RWPE2 (cell line): ENCODE results near the gene GBE1.
A peak's percentile ranks its signal among the peaks of the same experiment; 100 is the strongest.

Experiments
- ATAC-seq: fragments of 200-7000 bp; cut with Tn5 transposase; 3 replicates; pipeline ENCODE4 v1.9.1; 2021; ENCODE audit warnings: low read depth
- DNase-seq: peaks from one replicate; pipeline ENCODE4 v3.0.0-alpha.2; 2020; ENCODE audit warnings: low spot score
- H3K27ac ChIP-seq: fragments of 450-650 bp; 2 replicates; pipeline ENCODE4 v1.5.1; 2017; ENCODE audit warnings: mild to moderate bottlenecking; ENCODE audit not compliant: poor library complexity, severe bottlenecking
- H3K27me3 ChIP-seq: fragments of 250-450 bp; sonication (Bioruptor Pico); 2 replicates; pipeline ENCODE4 v1.5.1; 2021; ENCODE audit warnings: mild to moderate bottlenecking, moderate library complexity; ENCODE audit not compliant: insufficient read depth, poor library complexity, severe bottlenecking
- H3K36me3 ChIP-seq: fragments of 250-450 bp; sonication (Bioruptor Pico); 2 replicates; pipeline ENCODE4 v1.5.1; 2020; ENCODE audit warnings: low read depth, mild to moderate bottlenecking, moderate library complexity
- H3K4me1 ChIP-seq: fragments of 250-450 bp; sonication (Bioruptor Pico); 2 replicates; pipeline ENCODE4 v1.5.1; 2021; ENCODE audit warnings: mild to moderate bottlenecking, moderate library complexity; ENCODE audit not compliant: insufficient read depth, poor library complexity, severe bottlenecking
- H3K4me3 ChIP-seq: fragments of 250-450 bp; sonication (Bioruptor Pico); 2 replicates; pipeline ENCODE4 v1.5.1; 2021; ENCODE audit warnings: mild to moderate bottlenecking, moderate library complexity; ENCODE audit not compliant: severe bottlenecking
- H3K9me3 ChIP-seq: fragments of 250-450 bp; sonication (Bioruptor Pico); 2 replicates; pipeline ENCODE4 v1.5.1; 2021; ENCODE audit warnings: mild to moderate bottlenecking, moderate library complexity; ENCODE audit not compliant: severe bottlenecking
- TF ChIP-seq, protein P1 (sequence below): fragments of 450-650 bp; IDR thresholded peaks from one replicate; pipeline ENCODE4 v1.5.1; 2017; ENCODE audit warnings: mild to moderate bottlenecking, moderate library complexity; ENCODE audit not compliant: poor library complexity, severe bottlenecking

Gene GBE1

DNA sequence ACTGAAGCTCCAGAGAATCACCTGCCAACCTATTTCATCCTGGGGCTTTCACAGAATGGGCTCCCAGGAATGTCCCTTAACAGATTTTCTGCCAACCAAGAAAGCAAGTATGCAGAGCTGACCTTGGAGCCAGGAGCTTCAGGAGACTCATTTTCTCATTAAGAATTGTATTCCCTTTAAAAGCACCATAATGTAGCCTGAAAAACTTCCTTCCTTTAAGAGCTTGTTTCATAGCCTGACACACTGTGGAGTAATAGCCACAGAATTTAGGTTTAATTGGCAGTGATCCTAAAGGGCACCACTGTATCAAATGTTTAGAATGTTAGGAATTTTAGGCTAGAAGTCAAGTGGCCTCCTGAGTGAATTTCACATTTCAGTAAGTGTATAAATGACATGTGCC lies 309.8 kb downstream of the GBE1 start:
- peak; percentile 33; the same call in 1 of the 3 replicates for ATAC-seq
- DNase-seq, result no peak

DNA sequence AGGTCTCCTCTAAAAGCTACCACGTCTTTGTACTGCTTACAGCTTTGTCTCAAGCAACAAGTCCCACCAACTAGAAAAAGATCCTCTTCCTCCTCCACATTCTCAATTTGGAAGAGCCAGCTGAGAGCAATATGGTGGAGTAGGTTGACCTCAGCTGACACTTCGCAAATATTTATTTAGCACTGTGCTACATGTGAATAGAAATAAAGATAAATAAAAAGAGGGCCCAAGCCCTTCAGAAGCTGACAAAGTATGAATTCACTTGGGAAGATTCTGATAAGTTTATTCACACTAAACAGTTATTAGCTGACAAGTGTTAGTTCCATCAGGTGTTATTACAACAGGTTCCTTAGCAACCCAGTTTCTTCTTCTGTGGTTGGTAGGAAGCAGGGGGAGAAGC lies 310.3 kb downstream of the GBE1 start:
- ATAC-seq (no peak), DNase-seq (no peak)
- H3K27me3 ChIP-seq, result no peaks in the 10 kb centered on the region
- H3K4me3 ChIP-seq, result no peak overlapping the region
- H3K27ac ChIP-seq, result no peak overlapping the region
- H3K36me3 ChIP-seq, result no peaks in the 10 kb centered on the region
- no peaks in the 10 kb centered on the region for H3K4me1 ChIP-seq
- H3K9me3 ChIP-seq, result no peaks in the 10 kb centered on the region
- TF ChIP-seq, protein P1, sequence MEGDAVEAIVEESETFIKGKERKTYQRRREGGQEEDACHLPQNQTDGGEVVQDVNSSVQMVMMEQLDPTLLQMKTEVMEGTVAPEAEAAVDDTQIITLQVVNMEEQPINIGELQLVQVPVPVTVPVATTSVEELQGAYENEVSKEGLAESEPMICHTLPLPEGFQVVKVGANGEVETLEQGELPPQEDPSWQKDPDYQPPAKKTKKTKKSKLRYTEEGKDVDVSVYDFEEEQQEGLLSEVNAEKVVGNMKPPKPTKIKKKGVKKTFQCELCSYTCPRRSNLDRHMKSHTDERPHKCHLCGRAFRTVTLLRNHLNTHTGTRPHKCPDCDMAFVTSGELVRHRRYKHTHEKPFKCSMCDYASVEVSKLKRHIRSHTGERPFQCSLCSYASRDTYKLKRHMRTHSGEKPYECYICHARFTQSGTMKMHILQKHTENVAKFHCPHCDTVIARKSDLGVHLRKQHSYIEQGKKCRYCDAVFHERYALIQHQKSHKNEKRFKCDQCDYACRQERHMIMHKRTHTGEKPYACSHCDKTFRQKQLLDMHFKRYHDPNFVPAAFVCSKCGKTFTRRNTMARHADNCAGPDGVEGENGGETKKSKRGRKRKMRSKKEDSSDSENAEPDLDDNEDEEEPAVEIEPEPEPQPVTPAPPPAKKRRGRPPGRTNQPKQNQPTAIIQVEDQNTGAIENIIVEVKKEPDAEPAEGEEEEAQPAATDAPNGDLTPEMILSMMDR, result no peak

More for the DNA sequence above, 309.8 kb downstream of the GBE1 start:
- Histone ChIP-seq H3K27me3 (no peaks in the 10 kb centered on the region), H3K36me3 (no peaks in the 10 kb centered on the region), H3K4me1 (no peaks in the 10 kb centered on the region), H3K27ac (no peak overlapping the region), H3K9me3 (no peaks in the 10 kb centered on the region), H3K4me3 (no peak overlapping the region)
- TF ChIP-seq, protein P1, result no peak

DNA sequence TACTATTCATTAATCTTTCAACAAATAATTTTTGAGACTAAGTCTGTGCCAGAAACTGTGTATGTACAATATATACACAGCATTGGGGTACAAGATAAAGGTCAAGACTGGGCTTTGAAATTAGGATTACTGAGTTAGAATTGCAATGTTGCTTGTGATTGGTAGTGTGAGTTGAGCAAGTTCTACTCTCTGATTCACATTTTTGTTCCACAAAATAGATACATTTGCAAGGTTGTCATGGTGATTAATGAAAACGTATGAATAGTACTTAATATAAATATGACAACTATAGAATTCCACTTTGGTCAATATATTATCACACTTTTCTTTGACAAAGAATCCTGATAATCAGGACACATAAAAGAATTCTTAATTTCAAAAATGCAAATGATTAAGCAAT lies 314.6 kb downstream of the GBE1 start:
- Histone ChIP-seq H3K27me3 (no peaks in the 10 kb centered on the region), H3K4me3 (no peak overlapping the region), H3K4me1 (peaks cover 4% of the 10 kb centered on the region), H3K9me3 (no peaks in the 10 kb centered on the region), H3K36me3 (no peaks in the 10 kb centered on the region), H3K27ac (no peak overlapping the region)
- DNase-seq (no peak), ATAC-seq (no peak)
- TF ChIP-seq, protein P1, result no peak

DNA sequence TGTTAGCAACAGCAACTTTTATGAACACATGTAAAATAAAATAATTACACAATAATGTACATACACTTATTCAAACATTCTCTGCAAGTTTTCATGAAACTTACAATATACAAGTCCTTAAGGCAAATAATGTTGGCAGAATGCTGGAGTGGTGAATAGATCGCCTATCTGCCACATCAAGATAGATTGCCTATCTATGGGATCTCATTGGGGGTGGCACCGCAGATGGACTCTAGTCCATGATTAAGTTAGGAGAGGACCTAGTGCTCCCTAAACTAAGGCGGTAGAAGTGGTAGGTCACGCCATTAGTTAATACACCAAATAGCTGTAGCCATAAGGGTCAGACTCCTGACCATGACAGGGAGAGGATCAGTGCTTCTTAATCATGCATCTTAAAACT lies 315.7 kb downstream of the GBE1 start:
- no peaks in the 10 kb centered on the region for H3K36me3 ChIP-seq
- no peaks in the 10 kb centered on the region for H3K27me3 ChIP-seq
- H3K27ac ChIP-seq, result no peak overlapping the region
- TF ChIP-seq, protein P1, result no peak
- DNase-seq (no peak), ATAC-seq (no peak)
- H3K4me1 ChIP-seq, result peaks cover 4% of the 10 kb centered on the region
- H3K4me3 ChIP-seq, result no peak overlapping the region
- H3K9me3 ChIP-seq, result no peaks in the 10 kb centered on the region

DNA sequence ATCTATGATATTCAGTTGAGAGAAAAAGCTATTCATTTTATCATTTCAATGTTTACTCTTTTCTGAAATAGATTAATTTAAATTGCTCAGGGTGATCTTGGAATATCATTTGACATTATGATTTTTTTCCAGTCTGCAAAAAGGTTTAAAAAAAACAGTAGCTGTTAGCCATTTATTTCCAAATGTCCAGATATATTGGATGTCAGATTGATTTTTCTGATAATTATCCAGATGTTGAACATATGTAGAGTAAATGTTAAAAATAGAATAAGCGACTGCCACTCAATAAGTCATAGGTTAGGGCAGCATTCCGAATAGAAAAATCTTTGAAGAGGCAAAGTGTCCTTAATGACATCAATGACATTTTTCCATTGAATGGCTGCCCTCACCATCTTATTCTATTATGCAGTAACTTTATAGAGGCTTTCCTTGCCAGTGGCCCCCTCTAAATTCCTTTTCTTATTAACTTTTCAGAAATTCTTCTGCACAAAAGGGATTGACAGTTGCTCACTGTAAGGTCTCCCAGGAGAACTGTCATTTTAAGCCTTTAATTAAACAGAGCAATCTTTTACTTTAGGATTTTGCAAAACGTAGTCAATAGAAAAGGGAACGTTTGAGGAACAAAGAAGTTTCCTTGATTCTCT lies 316.5 kb downstream of the GBE1 start:
- TF ChIP-seq, protein P1, result no peak
- H3K9me3 ChIP-seq, result no peaks in the 10 kb centered on the region
- no peak overlapping the region for H3K27ac ChIP-seq
- ATAC-seq (no peak), DNase-seq (no peak)
- no peak overlapping the region for H3K4me3 ChIP-seq
- no peaks in the 10 kb centered on the region for H3K36me3 ChIP-seq
- H3K4me1 ChIP-seq, result peaks cover 4% of the 10 kb centered on the region
- no peaks in the 10 kb centered on the region for H3K27me3 ChIP-seq
